ACC112 (cell line): ENCODE data around the gene UTY.

Source experiments
- H2AFZ ChIP-seq: fragments of 200-600 bp; sonication (generic); one replicate; pipeline ENCODE4 v1.6.0; 2017; ENCODE audit warnings: antibody characterized with exemption, low read length; ENCODE audit not compliant: unreplicated experiment
- H3K27ac ChIP-seq: fragments of 200-600 bp; sonication (generic); 2 replicates; pipeline ENCODE4 v1.5.1; 2014; ENCODE audit warnings: low read depth, mild to moderate bottlenecking, antibody characterized with exemption, low read length, moderate library complexity
- H3K27me3 ChIP-seq: fragments of 200-600 bp; sonication (generic); 2 replicates; pipeline ENCODE4 v1.6.1; 2014; ENCODE audit warnings: mild to moderate bottlenecking, antibody characterized with exemption, low read length, moderate library complexity, mixed read lengths; ENCODE audit not compliant: insufficient read depth
- H3K36me3 ChIP-seq: fragments of 200-600 bp; sonication (generic); 2 replicates; pipeline ENCODE4 v1.6.1; 2016; ENCODE audit warnings: mild to moderate bottlenecking, antibody characterized with exemption, low read length, moderate library complexity, mixed read lengths; ENCODE audit not compliant: insufficient read depth
- H3K4me1 ChIP-seq: fragments of 200-600 bp; sonication (generic); one replicate; pipeline ENCODE4 v1.6.1; 2016; ENCODE audit warnings: low read length, mixed read lengths; ENCODE audit not compliant: insufficient read depth, unreplicated experiment, control insufficient read depth
- H3K4me3 ChIP-seq: fragments of 200-600 bp; sonication (generic); 2 replicates; pipeline ENCODE4 v1.5.1; 2014; ENCODE audit warnings: mild to moderate bottlenecking, low read depth, low read length
- H3K79me2 ChIP-seq: fragments of 200-600 bp; sonication (generic); one replicate; pipeline ENCODE4 v1.6.0; 2016; ENCODE audit warnings: low read length; ENCODE audit not compliant: control insufficient read depth, unreplicated experiment, insufficient read depth

UTY gene

GRCh38 chrY:13345549-13345948 is 134.3 kb downstream of the UTY start:
- Histone ChIP-seq H3K79me2 (no peaks in the 10 kb centered on the region), H3K27ac (no peak overlapping the region), H3K4me3 (no peak overlapping the region), H2AFZ (no peak overlapping the region), H3K36me3 (no peaks in the 10 kb centered on the region), H3K4me1 (peaks cover 10% of the 10 kb centered on the region), H3K27me3 (no peaks in the 10 kb centered on the region)

DNA sequence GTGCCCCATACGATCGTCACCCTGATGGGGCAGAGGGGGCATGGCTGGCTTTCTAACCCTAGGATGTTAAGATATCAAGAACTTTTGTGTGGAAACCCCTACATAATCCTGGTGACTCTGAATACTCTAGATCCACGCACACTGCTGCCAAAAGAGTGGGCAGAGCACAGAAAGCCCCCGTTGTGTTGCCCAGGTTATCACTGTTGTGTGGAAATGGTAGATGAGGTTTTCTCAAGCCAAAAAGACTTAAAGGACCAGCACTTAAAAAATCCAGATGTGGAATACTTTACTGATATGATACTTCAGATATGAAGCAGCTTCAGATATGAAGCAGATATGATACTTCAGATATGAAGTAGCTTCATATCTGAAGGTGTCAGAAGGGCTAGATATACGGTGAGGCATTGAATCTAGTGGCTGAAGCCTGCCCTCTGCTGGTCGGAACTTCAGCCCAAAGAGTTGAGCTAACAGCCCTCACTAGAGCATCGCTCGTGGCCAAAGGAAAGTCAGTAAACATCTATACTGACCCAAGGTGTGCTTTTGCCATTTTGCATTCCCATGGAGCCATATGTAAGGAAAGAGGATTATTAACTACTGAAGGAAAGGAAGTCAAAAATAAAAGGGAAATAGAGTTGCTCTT is 136.4 kb downstream of the UTY start:
- Histone ChIP-seq H2AFZ (no peak overlapping the region), H3K27me3 (no peaks in the 10 kb centered on the region), H3K36me3 (no peaks in the 10 kb centered on the region), H3K27ac (no peak overlapping the region), H3K79me2 (no peaks in the 10 kb centered on the region), H3K4me1 (no peaks in the 10 kb centered on the region), H3K4me3 (no peak overlapping the region)

GRCh38 chrY:13339939-13340338 is 139.9 kb downstream of the UTY start:
- Histone ChIP-seq H3K4me3 (no peak overlapping the region), H3K27ac (no peak overlapping the region), H3K4me1 (no peaks in the 10 kb centered on the region), H2AFZ (no peak overlapping the region), H3K36me3 (0 out of 2 replicates have a peak, but pooled peaks cover 7% of the 10 kb centered on the region), H3K27me3 (no peaks in the 10 kb centered on the region), H3K79me2 (no peaks in the 10 kb centered on the region)

- no peaks in the 10 kb centered on the region for H3K27me3 ChIP-seq
- H3K4me3 ChIP-seq: no peak overlapping the region
- H3K36me3 ChIP-seq: 0 out of 2 replicates have a peak, but pooled peaks cover 7% of the 10 kb centered on the region
- H3K79me2 ChIP-seq: no peaks in the 10 kb centered on the region
- H3K4me1 ChIP-seq: no peaks in the 10 kb centered on the region
- no peak overlapping the region for H3K27ac ChIP-seq
- H2AFZ ChIP-seq: no peak overlapping the region
These were observed 140.5 kb downstream of the UTY start for GRCh38 chrY:13339381-13339780.

GRCh38 chrY:13338711-13339110 is 141.1 kb downstream of the UTY start:
- H3K79me2 ChIP-seq: no peaks in the 10 kb centered on the region
- H3K27ac ChIP-seq: no peak overlapping the region
- H3K36me3 ChIP-seq: 0 out of 2 replicates have a peak, but pooled peaks cover 7% of the 10 kb centered on the region
- H2AFZ ChIP-seq: no peak overlapping the region
- no peaks in the 10 kb centered on the region for H3K27me3 ChIP-seq
- H3K4me3 ChIP-seq: no peak overlapping the region
- no peaks in the 10 kb centered on the region for H3K4me1 ChIP-seq

- Histone ChIP-seq H3K4me1 (no peaks in the 10 kb centered on the region), H3K36me3 (0 out of 2 replicates have a peak, but pooled peaks cover 7% of the 10 kb centered on the region), H3K4me3 (no peak overlapping the region), H3K79me2 (no peaks in the 10 kb centered on the region), H3K27ac (no peak overlapping the region), H3K27me3 (no peaks in the 10 kb centered on the region), H2AFZ (no peak overlapping the region)
These were observed 141.9 kb downstream of the UTY start for GRCh38 chrY:13337934-13338333.

- H3K36me3 ChIP-seq: 0 out of 2 replicates have a peak, but pooled peaks cover 7% of the 10 kb centered on the region
- no peaks in the 10 kb centered on the region for H3K79me2 ChIP-seq
- no peak overlapping the region for H3K4me3 ChIP-seq
These were observed 146.0 kb downstream of the UTY start for GRCh38 chrY:13333791-13334190.

DNA sequence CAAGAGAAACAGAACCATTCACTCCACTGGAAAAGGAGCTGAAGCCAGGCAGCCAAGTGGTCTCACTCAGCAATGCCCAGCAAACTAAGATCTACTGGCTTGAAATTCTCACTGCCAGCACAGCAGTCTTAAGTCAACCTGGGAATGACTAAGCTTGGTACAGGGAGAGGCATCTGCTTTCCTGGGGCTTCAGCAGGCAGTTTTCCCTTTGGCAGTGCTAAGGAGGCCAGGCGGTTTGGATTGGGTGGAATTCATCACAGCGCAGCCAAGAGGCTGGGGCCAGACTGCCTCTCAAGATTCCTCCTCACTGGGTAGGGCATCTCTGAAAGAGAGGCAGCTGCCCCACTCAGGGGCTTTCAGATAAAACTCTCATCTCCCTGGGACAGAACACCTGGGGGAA is 149.2 kb downstream of the UTY start:
- Histone ChIP-seq H3K4me3 (no peak overlapping the region), H2AFZ (no peak overlapping the region), H3K27me3 (no peaks in the 10 kb centered on the region), H3K79me2 (no peaks in the 10 kb centered on the region), H3K27ac (no peak overlapping the region), H3K36me3 (0 out of 2 replicates have a peak, but pooled peaks cover 4% of the 10 kb centered on the region), H3K4me1 (no peaks in the 10 kb centered on the region)

More at GRCh38 chrY:13333791-13334190, 146.0 kb downstream of the UTY start:
- Histone ChIP-seq H3K4me1 (no peaks in the 10 kb centered on the region), H3K27me3 (no peaks in the 10 kb centered on the region), H2AFZ (no peak overlapping the region), H3K27ac (no peak overlapping the region)

GRCh38 chrY:13312966-13313365 is 166.9 kb downstream of the UTY start:
- Histone ChIP-seq H2AFZ (no peak overlapping the region), H3K36me3 (no peaks in the 10 kb centered on the region), H3K4me1 (no peaks in the 10 kb centered on the region), H3K27me3 (no peaks in the 10 kb centered on the region), H3K79me2 (no peaks in the 10 kb centered on the region), H3K27ac (no peak overlapping the region), H3K4me3 (no peak overlapping the region)

GRCh38 chrY:13307959-13308358 is 171.9 kb downstream of the UTY start:
- Histone ChIP-seq H2AFZ (no peak overlapping the region), H3K79me2 (no peaks in the 10 kb centered on the region), H3K4me3 (no peak overlapping the region), H3K27me3 (no peaks in the 10 kb centered on the region), H3K4me1 (peaks cover 4% of the 10 kb centered on the region), H3K27ac (0 out of 2 replicates have a peak overlapping the region, but pooled peaks have one; percentile 12), H3K36me3 (0 out of 2 replicates have a peak, but pooled peaks cover 5% of the 10 kb centered on the region)

DNA sequence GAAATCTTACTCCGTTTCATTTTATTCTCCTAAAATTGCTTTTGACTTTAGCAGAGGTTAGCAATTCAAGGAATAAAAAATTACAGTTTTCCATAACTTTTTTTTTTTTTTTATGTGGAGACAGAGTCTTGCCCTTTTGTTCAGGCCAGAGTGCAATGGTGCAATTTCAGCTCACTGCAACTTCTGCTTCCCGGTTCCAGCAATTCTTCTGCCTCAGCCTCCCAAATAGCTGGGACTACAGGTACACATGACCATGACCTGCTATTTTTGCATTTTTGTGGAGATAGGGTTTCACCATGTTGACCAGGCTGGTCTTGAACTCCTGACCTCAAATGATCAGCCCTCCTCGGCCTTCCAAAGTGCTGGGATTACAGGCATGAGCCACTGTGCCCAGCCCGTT is 179.0 kb downstream of the UTY start:
- H3K27me3 ChIP-seq: no peaks in the 10 kb centered on the region
- H3K27ac ChIP-seq: no peak overlapping the region
- no peaks in the 10 kb centered on the region for H3K79me2 ChIP-seq
- no peak overlapping the region for H3K4me3 ChIP-seq
- H3K36me3 ChIP-seq: 0 out of 2 replicates have a peak, but pooled peaks cover 1% of the 10 kb centered on the region
- no peak overlapping the region for H2AFZ ChIP-seq
- no peaks in the 10 kb centered on the region for H3K4me1 ChIP-seq
